ENCODE measurements around the gene RRAS.

Gene RRAS

GRCh38 chr19:49682274-49682673 is 42.3 kb upstream of the RRAS start:
- Histone ChIP-seq H3K4me1 (ENCODE audit: control insufficient read depth in 1 of 2, insufficient read depth in 1 of 2, low read depth in 1 of 2, low read length in 1 of 2) (peaks cover 19% of the 10 kb centered on the region in 2 experiments), H3K4me3 (ENCODE audit: low read depth in 1 of 2, low read length in 1 of 2) (no peak overlapping the region), H3K27me3 (no peaks in the 10 kb centered on the region), H3K36me3 (peaks cover 24% of the 10 kb centered on the region), H3K9me3 (no peaks in the 10 kb centered on the region), H3K27ac (no peak overlapping the region)
- TF ChIP-seq CTCF (IDR thresholded peaks at IDR 0.05), result no peak

DNA sequence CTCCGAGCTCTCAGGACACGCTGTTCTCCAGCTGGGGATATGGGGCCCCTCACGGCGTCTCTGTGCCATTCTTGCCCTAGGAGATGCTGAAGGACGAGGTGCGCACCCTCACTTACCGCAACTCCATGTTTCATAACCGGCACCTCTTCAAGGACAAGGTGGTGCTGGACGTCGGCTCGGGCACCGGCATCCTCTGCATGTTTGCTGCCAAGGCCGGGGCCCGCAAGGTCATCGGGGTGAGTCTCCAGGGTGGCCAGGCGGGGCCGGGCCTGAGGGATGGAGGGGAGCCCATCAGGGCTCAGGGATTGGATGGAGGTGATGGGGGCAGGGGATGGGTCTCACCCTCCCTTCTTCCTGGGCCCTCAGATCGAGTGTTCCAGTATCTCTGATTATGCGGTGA is 41.9 kb upstream of the RRAS start:
- H3K9me3 ChIP-seq, result no peaks in the 10 kb centered on the region
- peaks cover 24% of the 10 kb centered on the region for H3K36me3 ChIP-seq
- H3K27ac ChIP-seq, result no peak overlapping the region
- no peak for TF ChIP-seq CTCF (IDR thresholded peaks at IDR 0.05)
- peaks cover 19 to 24% of the 10 kb centered on the region in 2 experiments for H3K4me1 ChIP-seq (ENCODE audit: control insufficient read depth in 1 of 2, insufficient read depth in 1 of 2, low read depth in 1 of 2, low read length in 1 of 2)
- H3K27me3 ChIP-seq, result no peaks in the 10 kb centered on the region
- H3K4me3 ChIP-seq (ENCODE audit: low read depth in 1 of 2, low read length in 1 of 2), result no peak overlapping the region

- peak; percentile 100 for TF ChIP-seq CTCF (IDR thresholded peaks at IDR 0.05)
- Histone ChIP-seq H3K4me3 (ENCODE audit: low read depth in 1 of 2, low read length in 1 of 2) (peak overlapping the region; percentile 58 to 63), H3K27me3 (no peaks in the 10 kb centered on the region), H3K27ac (peak overlapping the region; percentile 41), H3K36me3 (peaks cover 16% of the 10 kb centered on the region), H3K4me1 (ENCODE audit: control insufficient read depth in 1 of 2, insufficient read depth in 1 of 2, low read depth in 1 of 2, low read length in 1 of 2) (peaks cover 26 to 29% of the 10 kb centered on the region in 2 experiments), H3K9me3 (no peaks in the 10 kb centered on the region)
Observed at GRCh38 chr19:49680421-49681351, 40.7 kb upstream of the RRAS start.

- no peak for TF ChIP-seq CTCF (IDR thresholded peaks at IDR 0.05)
- H3K4me1 ChIP-seq (ENCODE audit: control insufficient read depth in 1 of 2, insufficient read depth in 1 of 2, low read depth in 1 of 2, low read length in 1 of 2), result peaks cover 26 to 33% of the 10 kb centered on the region in 2 experiments
- no peaks in the 10 kb centered on the region for H3K27me3 ChIP-seq
- peak overlapping the region in 1 of 2 experiments; percentile 58 for H3K4me3 ChIP-seq (ENCODE audit: low read depth in 1 of 2, low read length in 1 of 2)
- no peaks in the 10 kb centered on the region for H3K9me3 ChIP-seq
- H3K36me3 ChIP-seq, result peaks cover 11% of the 10 kb centered on the region
- no peak overlapping the region for H3K27ac ChIP-seq
Observed at GRCh38 chr19:49679771-49680413, 39.9 kb upstream of the RRAS start.

DNA sequence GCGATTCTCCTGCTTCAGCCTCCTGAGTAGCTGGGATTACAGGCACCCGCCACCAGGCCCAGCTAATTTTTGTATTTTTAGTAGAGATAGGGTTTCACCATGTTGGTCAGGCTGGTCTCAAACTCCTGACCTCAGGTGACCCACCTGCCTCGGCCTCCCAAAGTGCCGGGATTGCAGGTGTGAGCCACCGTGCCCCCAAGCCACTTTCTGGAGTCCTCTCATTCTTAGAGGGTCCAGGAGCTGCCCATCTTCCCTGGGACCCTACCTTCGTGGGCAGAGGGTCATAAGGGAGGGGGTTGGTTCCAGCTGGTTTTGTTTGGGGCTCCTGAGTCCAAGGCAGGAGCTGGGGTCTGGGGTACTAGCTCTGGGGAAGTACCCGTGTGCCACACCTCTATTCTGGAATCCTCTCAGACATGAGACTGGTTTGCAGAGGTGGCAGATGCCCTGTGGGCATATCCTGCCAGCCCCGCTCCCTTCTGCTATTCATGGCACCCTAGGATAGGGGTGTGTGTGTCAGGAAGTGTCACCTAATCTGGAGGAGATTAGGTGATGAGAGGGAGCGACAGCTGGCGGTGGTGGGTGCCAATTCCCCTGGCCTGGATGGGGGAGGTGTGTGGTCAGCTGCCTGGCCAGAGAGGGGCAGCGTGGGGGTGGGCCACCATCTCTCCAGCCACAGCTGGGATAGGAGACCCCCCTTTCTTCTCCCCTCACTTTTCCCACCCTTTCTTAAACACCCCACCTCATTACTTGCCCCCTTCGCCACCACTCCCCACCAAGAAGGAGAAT is 39.2 kb upstream of the RRAS start:
- Histone ChIP-seq H3K4me3 (ENCODE audit: low read depth in 1 of 2, low read length in 1 of 2) (no peak overlapping the region), H3K27me3 (no peaks in the 10 kb centered on the region), H3K27ac (no peak overlapping the region), H3K9me3 (no peaks in the 10 kb centered on the region), H3K4me1 (ENCODE audit: control insufficient read depth in 1 of 2, insufficient read depth in 1 of 2, low read depth in 1 of 2, low read length in 1 of 2) (peaks cover 26 to 33% of the 10 kb centered on the region in 2 experiments), H3K36me3 (peaks cover 6% of the 10 kb centered on the region)
- TF ChIP-seq CTCF (IDR thresholded peaks at IDR 0.05), result no peak

All from neutrophil (primary cell).